Measurements from ENCODE around the gene SELENOH.
"Not testable (repeated sequence)": the region's sequence is repeated elsewhere in the genome, so short reads cannot be mapped to it uniquely, and the experiment has no call there.

Gene SELENOH, protein sequence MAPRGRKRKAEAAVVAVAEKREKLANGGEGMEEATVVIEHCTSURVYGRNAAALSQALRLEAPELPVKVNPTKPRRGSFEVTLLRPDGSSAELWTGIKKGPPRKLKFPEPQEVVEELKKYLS

GRCh38 chr11:57741132-57742086 lies at the start of gene SELENOH:
Gene SELENOH (plus strand): TSS chr11:57741491. CDS start chr11:57741596, 105 bp downstream.
- peak; percentile 89 for DNase-seq

- no peak for DNase-seq
These were observed 42.4 kb upstream of the SELENOH start for GRCh38 chr11:57698843-57699365.

DNA sequence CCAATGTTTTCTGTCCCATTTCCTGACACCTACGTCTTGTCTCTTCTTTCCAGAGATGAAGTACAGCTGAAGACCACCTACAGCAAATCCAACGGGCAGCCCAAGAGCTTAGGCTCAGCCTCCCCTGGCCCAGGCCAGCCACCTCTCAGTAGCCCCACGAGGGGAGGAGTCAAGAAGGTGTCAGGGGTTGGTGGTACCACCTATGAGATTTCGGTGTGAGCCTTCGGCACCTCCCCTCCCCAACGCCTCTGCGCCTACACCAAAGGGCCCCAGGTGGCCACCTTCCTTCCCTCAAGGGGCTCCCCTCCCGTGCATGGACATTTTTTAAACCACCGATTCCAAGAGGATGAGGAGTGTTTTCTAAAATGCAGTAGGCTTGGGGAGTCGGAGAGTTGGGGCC lies 41.5 kb upstream of the SELENOH start:
- no peak for DNase-seq

GRCh38 chr11:57700425-57700824 lies 40.9 kb upstream of the SELENOH start:
- DNase-seq, result no peak

DNA sequence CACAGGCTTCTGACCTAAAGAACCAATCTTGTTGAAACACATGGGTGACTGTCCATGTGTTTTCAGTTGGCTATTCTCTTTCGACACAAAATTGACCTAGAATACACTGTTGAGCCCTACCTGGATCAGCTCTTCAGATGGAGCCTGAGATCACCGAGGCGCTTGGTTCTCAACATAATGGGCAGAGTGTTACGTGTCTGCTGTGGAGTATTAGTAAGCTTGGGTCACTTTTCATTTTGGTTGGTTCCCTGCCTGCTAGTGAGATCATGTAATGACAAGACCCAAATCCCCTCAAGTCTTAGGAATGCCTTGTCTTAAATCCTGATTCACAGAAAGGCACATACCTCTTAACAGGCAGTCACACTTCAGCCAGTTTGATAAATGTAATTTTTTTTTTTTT lies 38.0 kb upstream of the SELENOH start:
- DNase-seq, result no peak

GRCh38 chr11:57704932-57705331 lies 36.4 kb upstream of the SELENOH start:
- DNase-seq, result no peak

DNA sequence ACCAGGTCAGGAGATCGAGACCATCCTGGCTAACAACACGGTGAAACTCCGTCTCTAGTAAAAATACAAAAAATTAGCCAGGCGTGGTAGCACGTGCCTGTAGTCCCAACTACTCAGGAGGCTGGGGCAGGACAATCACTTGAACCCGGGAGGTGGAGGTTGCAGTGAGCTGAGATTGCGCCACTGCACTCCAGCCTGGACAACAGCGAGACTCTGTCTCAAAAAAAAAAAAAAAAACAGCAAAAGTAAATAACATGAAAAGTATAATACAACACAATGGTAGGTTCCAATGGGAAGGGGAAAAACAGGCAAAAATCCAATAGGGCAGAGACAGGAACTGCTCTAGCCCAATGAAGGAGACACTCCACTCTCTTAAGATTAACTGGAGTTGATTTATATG lies 35.9 kb upstream of the SELENOH start:
- DNase-seq, result not testable (repeated sequence)

DNA sequence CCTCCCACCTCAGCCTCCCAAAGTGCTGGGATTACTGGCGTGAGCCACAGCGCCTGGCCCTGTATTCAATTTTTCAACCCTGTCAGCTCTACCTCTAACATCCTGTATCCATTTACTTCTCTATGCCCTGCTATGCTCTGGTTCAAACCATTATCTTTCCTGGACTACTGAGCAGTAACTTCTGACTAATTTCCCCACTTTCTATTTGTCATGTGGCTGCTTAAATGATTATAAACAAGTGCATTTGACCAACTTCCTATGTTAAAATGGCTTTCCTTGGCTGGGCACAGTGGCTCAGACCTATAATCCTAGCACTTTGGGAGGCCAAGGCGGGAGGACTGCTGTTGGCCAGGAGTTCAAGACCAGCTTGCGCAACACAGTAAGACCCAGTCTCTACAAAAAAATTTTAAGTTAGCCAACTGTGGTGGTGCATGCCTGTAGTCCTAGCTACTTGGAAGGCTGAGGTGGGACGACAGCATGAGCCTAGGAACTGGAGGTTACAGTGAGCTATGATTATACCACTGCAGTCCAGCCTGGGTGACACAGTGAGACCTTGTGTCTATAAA lies 31.4 kb upstream of the SELENOH start:
- no peak for DNase-seq

DNA sequence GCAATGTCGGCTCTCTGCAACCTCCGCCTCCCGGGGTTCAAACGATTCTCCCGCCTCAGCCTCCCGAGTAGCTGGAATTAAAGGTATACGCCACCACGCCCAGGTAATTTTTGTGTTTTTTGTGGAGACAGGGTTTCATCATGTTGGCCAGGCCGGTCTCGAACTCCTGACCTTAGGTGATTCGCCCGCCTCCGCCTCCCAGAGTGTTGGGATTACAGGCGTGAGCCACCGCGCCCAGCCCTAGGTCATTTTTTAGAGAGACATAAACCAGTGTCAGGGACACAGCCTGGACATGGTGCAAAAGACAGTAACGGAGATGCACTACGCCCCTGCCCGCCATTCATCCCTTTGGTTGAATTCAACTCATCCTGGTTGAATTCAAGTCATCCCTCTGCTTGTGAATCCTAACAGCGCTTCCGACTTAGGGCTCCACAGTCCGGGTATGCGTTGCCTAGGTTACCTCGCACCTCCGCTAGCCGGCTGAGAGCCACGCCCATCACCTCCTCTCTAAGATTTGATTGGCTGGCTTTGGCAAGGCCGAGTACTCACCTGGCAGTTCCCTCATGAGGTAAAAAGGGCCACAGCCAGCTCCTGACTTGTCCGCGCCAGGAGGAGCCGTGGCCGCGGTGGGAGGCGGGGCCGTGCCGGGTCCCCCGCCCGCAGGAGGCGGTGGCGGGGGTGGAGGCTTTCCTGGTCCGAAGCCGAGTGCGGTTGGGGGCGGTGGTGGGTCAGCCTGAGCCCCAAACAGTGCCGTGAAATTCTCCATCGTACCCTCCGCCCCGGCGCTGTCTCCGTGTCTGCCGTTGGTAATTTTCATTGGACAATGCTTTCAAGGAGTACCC lies 29.7 kb upstream of the SELENOH start, which contains the start of gene MED19:
TSS of gene MED19 (minus strand) at position 802 of the 842 bp plus-strand sequence. CDS start at position 766, 36 bp downstream.
- DNase-seq, result peak; percentile 73

- DNase-seq, result peak; percentile 86
These were observed 28.8 kb upstream of the SELENOH start, which contains the start of gene TMX2 for GRCh38 chr11:57712256-57713150. Gene TMX2 (plus strand): TSS chr11:57712593. CDS start chr11:57712619, 26 bp downstream.

GRCh38 chr11:57713835-57714234 lies 27.5 kb upstream of the SELENOH start:
- no peak for DNase-seq

DNA sequence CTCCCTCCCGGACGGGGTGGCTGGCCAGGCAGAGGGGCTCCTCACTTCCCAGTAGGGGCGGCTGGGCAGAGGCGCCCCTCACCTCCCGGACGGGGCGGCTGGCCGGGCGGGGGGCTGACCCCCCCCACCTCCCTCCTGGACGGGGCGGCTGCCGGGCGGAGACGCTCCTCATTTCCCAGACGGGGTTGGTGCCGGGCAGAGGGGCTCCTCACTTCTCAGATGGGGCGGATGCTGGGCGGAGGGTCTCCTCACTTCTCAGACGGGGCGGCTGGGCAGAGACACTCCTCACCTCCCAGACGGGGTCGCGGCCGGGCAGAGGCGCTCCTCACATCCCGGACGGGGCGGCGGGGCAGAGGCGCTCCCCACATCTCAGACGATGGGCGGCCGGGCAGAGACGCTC lies 24.6 kb upstream of the SELENOH start:
- DNase-seq, result not testable (repeated sequence)

GRCh38 chr11:57727185-57727584 lies 14.1 kb upstream of the SELENOH start:
- DNase-seq, result no peak

GRCh38 chr11:57728829-57729228 lies 12.5 kb upstream of the SELENOH start:
- no peak for DNase-seq

DNA sequence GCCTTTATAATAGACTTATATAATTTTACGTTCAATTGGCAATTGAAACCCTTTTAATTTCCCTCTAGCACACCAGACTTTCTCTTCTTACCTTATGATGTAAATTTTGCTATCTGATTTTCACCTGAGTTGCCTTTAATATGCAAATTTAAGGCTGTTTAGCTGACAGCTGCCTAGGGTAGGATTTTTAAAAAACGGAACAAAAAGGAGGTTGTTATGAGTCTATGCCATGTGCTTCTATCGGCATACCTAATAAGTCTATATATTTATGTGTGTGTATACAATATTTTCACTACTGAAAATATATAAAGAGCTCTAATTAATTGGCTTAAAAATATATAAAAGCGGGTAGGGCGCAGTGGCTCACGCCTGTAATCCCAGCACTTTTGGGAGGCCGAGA lies 11.8 kb upstream of the SELENOH start:
- DNase-seq, result no peak

- no peak for DNase-seq
These were observed 8.6 kb upstream of the SELENOH start for GRCh38 chr11:57732661-57733060.

DNA sequence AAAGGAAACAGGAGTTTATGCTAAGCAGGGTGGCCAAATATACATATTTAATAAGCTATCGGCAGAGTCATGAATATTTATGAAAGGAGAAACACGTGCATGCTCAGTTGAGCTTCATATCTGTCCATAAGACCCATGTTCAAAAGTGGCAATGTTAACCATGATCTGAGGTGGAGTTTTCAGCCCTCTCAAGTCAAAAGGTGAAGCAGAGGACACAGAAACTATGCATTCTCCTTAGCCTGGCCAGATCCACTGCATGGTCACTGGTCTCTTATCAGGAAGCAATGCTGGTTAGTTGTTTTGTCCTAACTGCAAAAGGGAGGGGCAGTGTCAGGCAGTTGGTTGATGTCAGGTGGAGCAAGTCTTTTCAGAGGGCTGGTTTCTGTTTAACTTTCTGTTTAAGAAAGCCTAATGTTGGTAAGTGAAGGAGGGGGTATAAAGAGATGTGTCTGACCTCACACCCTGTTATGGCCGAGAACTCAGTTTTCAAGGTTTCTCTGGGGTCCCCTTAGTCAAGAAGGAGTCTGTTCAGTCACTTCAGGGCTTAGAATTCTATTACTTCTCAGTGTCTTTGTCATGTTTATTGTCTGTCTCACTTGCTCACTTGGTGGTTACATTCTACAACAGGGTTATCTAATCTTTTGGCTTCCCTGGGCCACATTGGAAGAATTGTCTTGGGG lies 5.5 kb upstream of the SELENOH start:
- DNase-seq, result no peak

- no peak for DNase-seq
These were observed 779 bp downstream of the SELENOH start for GRCh38 chr11:57742087-57742452.

DNA sequence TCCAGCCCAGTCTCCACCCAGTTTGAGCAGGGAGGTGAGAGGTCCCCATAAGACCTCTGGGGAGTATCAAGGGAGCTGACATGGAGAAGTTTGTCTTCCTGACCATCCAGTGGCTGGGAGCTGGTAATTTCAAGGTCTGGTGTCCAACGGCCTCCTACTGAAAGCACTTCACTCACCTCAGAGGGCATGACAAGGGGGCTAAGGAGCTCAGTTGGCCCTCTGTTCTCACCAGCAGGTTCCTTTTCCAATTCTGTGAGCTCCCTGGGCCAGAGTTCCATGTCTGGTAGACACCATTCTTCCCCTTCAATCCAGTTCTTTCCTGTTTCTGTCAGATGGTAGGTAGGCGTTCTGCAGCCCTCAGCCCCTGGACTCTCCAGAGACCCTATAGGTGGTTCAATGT lies 3.1 kb downstream of the SELENOH start:
- DNase-seq, result no peak

DNA sequence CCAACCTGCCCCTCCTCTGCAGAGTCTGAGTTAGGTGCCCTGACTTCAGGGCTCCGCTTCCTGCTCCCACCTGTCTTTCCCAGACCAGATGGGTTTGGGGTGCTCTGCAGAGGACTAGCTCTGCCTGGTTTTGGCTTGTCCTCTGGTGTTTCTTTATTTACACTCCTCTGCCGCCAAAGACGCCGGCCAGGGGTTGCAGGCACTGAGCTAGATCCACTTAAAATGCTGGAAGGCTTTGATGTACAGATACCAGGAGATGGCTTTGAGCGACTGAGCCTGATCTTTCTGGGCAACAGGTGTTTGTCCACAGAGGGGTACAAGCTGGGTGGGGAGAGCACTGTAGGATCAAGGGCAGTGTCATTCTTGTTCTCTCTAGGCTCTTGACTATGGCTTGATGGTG lies 3.9 kb downstream of the SELENOH start:
- DNase-seq, result no peak

GRCh38 chr11:57746920-57747319 lies 5.6 kb downstream of the SELENOH start:
- no peak for DNase-seq

Measured in activated CD8-positive, alpha-beta memory T cell treated with anti-CD3 and anti-CD28 coated beads, Interleukin-2, amount 50 U/mL, for 4 hours (primary cell).